ENCODE results near the gene FAM181A. TPM values are rescaled to one million over a fixed set of nuclear protein-coding genes. Genes with fewer than 3 reads are reported as not detected.

Gene FAM181A
- total and polyA plus RNA-seq, 10 of the 15 experiments (the other 5 are each of a cell fraction or from before 2014, with no cell fraction given), result not detected

GRCh38 chr14:93975791-93976476 is 48.8 kb downstream of the FAM181A start (continued):
- TF ChIP-seq USF2 (IDR thresholded peaks at IDR 0.05; ENCODE audit: borderline replicate concordance, low read depth, low read length) (no peak), MEF2A (IDR thresholded peaks at IDR 0.05; ENCODE audit: insufficient read depth, low read depth, low read length) (peak; percentile 91), SKIL (IDR thresholded peaks at IDR 0.05; ENCODE audit: low read depth, poor library complexity, severe bottlenecking) (peak; percentile 86)

- POLR2A ChIA-PET, result interaction anchor here (1.1 to 4.4 kb wide), 9 partner anchors 8 to 23 kb away, joined by 3 to 18 read pairs (median 9); partner anchors contain the start of gene CCDC197
- peak within 1 kb of the TSS; percentile 67 for H3K4me3 ChIP-seq
- H3K27me3 ChIP-seq (replicated peaks in 1 of 2; ENCODE audit: control insufficient read depth in 2 of 2, insufficient read depth in 2 of 2, low read length in 1 of 2), result no peaks in the 10 kb centered on the region
- peak within 1 kb of the TSS; percentile 16 for H2AFZ ChIP-seq (ENCODE audit: control insufficient read depth, low read depth, low read length)
- RAD21 ChIA-PET (ENCODE audit: unreplicated experiment), result interaction anchor here (1.1 to 16.9 kb wide), 5 partner anchors 8 to 36 kb away, joined by 4 to 324 read pairs (median 36); partner anchors contain the start of gene CCDC197
- ATAC-seq (peak; percentile 45), FAIRE-seq (no peak), DNase-seq (ENCODE audit: low read depth, low spot score) (no peak)
- SMC1A ChIA-PET (ENCODE audit: uncharacterized antibody, unreplicated experiment), result interaction anchor here (1.1 to 20.2 kb wide), 6 partner anchors 9 to 37 kb away, joined by 3 to 409 read pairs (median 92); partner anchors contain the start of gene CCDC197
- H3K36me3 ChIP-seq (ENCODE audit: control insufficient read depth in 2 of 2, insufficient read depth in 2 of 2, low read length in 1 of 2), result no peaks in the 10 kb centered on the region; a peak in 1 of 4 replicates
- 2% methylated on average over 12 of the region's 12 CpGs for WGBS (ENCODE audit: insufficient coverage, insufficient replicate concordance, low lambda C conversion rate, missing lambda C conversion rate)
- peak within 1 kb of the TSS; percentile 75 for H3K4me2 ChIP-seq (ENCODE audit: control insufficient read depth, insufficient read depth)
- CTCF ChIA-PET, result interaction anchor here (1.0 to 20.8 kb wide), 7 partner anchors 9 to 37 kb away, joined by 3 to 399 read pairs (median 5); partner anchors contain the start of gene CCDC197
- intact Hi-C loops (cut with micrococcal nuclease; ENCODE audit: unreplicated experiment) (loop anchor here (1.0 to 5.0 kb wide), 3 partner anchors 17 to 106 kb away; partner anchors contain the start of genes DDX24 and IFI27L1), in situ Hi-C loops (cut with MboI) (loop anchor here (10.0 kb wide), 1 partner anchor 1538 kb away; the partner anchor contains the start of gene SYNE3)
- H3K79me2 ChIP-seq (ENCODE audit: control insufficient read depth, insufficient read depth, low read length), result no peaks in the 10 kb centered on the region
- peak within 1 kb of the TSS; percentile 96 for H3K27ac ChIP-seq (ENCODE audit: control insufficient read depth, insufficient read depth)
- H3K9ac ChIP-seq (ENCODE audit: control insufficient read depth, insufficient read depth, low read length), result peak within 1 kb of the TSS; percentile 79
- BruUV-seq (replicated peaks), result no TSS peak
- no peaks in the 10 kb centered on the region; the same call in 2 of the 3 replicates for H3K9me3 ChIP-seq (replicated peaks; ENCODE audit: control insufficient read depth, insufficient read depth, low read length)
- peaks cover 82% of the 10 kb centered on the region for H3K4me1 ChIP-seq (ENCODE audit: control insufficient read depth, insufficient read depth, low read length)
- no peaks in the 10 kb centered on the region for H4K20me1 ChIP-seq (ENCODE audit: control insufficient read depth, insufficient read depth)
- TF ChIP-seq TCF3 (IDR thresholded peaks at IDR 0.05; ENCODE audit: borderline replicate concordance, insufficient read depth, low read depth, low read length), result 0 out of 2 replicates have a peak, but pooled peaks have one; percentile 1
- TF ChIP-seq, protein P1, sequence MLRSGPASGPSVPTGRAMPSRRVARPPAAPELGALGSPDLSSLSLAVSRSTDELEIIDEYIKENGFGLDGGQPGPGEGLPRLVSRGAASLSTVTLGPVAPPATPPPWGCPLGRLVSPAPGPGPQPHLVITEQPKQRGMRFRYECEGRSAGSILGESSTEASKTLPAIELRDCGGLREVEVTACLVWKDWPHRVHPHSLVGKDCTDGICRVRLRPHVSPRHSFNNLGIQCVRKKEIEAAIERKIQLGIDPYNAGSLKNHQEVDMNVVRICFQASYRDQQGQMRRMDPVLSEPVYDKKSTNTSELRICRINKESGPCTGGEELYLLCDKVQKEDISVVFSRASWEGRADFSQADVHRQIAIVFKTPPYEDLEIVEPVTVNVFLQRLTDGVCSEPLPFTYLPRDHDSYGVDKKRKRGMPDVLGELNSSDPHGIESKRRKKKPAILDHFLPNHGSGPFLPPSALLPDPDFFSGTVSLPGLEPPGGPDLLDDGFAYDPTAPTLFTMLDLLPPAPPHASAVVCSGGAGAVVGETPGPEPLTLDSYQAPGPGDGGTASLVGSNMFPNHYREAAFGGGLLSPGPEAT (IDR thresholded peaks at IDR 0.05; ENCODE audit: low read depth), result peak; percentile 8
- peak; percentile 88 to 98 for TF ChIP-seq SRF (IDR thresholded peaks at IDR 0.05; ENCODE audit: low read depth in 2 of 2, low read length in 2 of 2)
- TF ChIP-seq, protein P2, sequence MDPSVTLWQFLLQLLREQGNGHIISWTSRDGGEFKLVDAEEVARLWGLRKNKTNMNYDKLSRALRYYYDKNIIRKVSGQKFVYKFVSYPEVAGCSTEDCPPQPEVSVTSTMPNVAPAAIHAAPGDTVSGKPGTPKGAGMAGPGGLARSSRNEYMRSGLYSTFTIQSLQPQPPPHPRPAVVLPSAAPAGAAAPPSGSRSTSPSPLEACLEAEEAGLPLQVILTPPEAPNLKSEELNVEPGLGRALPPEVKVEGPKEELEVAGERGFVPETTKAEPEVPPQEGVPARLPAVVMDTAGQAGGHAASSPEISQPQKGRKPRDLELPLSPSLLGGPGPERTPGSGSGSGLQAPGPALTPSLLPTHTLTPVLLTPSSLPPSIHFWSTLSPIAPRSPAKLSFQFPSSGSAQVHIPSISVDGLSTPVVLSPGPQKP (IDR thresholded peaks at IDR 0.05; ENCODE audit: low read depth, low read length), result no peak
- TF ChIP-seq MLLT1 (IDR thresholded peaks at IDR 0.05), result peak; percentile 94
- no peak for TF ChIP-seq BMI1 (IDR thresholded peaks at IDR 0.05; ENCODE audit: borderline replicate concordance)
- TF ChIP-seq IKZF2 (IDR thresholded peaks at IDR 0.05), result peak in 1 of 2 experiments; percentile 51; a peak in 1 of 4 replicates
- TF ChIP-seq MXI1 (IDR thresholded peaks at IDR 0.05; ENCODE audit: low read depth, low read length), result 0 out of 2 replicates have a peak, but pooled peaks have one; percentile 33
Measured at GRCh38 chr14:93976477-93977057, 49.4 kb downstream of the FAM181A start, which contains the start of gene ASB2. Gene ASB2, minus strand, starts transcription at chr14:93976570. Its CDS starts 12,031 bp downstream, at chr14:93964539.
